HuH-7 (cell line): Measurements from ENCODE around the gene ZMYND8.
"Not testable (repeated sequence)": the region's sequence is repeated elsewhere in the genome, so short reads cannot be mapped to it uniquely, and the experiment has no call there.

ENCODE experiments used
- DNase-seq: peaks from one replicate; pipeline ENCODE4 v3.0.0; 2011; ENCODE audit warnings: low spot score

Gene ZMYND8

DNA sequence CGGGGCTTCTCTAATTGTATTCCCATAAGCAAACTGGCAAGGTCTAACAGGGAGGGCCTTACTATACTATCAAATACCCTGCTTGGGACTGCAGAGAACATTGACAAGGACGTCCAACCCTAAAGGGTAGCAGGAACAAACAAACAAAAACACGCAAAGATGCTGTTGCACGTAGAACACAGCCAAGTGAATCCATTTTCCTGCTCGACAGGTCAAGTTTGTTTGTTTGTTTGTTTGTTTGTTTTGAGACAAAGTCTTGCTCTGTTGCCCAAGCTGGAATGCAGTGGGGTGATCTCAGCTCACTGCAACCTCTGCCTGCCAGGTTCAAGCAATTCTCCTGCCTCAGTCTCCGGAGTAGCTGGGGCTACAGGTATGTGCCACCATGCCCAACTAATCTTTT is 91.3 kb downstream of the ZMYND8 start:
- DNase-seq: no peak

GRCh38 chr20:47264137-47264769 is 92.2 kb downstream of the ZMYND8 start:
- DNase-seq: not testable (repeated sequence)

DNA sequence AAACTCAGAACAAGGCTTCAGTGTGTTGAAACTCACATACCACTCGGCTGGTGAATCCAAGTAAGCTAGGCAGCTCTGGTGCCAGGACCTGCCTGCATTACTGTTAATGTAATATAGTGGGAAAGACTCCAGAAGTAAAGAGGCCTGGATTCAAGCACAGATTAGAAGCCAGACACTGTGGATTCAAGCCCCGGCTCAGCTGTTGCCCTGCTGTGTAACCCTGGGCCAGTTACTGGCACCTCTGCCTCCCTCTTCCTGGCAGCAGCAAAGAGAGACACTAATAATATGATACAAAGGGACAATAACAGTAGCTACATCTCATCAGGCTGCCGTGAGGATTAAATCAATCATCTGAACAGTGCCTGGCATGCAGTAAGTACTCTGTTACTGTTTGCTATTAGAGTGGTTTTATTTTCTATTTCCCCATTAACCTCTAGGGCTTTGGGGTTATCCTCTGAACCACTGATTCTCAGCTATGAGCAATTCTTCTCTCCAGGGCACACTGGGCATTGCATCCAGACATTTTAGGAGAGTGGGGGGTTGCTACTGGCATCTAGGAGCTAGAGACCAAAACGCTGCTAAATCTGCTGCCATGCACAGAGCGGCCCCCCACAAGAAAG is 92.9 kb downstream of the ZMYND8 start:
- no peak for DNase-seq

DNA sequence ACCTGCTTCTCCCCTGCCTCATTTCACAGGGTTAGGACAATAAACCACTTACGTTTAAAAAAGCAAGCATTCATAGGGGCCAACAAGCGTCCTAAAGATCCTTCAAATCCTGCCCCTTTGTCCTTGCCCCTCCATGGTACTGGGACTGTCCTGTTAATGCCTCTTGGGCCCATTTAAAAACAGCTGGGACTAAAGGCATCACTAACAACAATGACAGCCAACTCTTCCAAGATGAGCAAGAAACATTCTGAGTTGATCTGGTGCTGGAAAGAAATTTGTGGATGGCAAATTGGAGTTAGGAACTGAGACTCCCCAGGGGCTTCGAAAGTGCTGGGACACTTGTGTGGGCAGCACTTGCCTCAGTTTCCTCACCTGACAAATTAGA is 93.4 kb downstream of the ZMYND8 start:
- no peak for DNase-seq

- no peak for DNase-seq
Observed at GRCh38 chr20:47262365-47263013, 94.0 kb downstream of the ZMYND8 start.

GRCh38 chr20:47262008-47262364 is 94.5 kb downstream of the ZMYND8 start:
- no peak for DNase-seq

DNA sequence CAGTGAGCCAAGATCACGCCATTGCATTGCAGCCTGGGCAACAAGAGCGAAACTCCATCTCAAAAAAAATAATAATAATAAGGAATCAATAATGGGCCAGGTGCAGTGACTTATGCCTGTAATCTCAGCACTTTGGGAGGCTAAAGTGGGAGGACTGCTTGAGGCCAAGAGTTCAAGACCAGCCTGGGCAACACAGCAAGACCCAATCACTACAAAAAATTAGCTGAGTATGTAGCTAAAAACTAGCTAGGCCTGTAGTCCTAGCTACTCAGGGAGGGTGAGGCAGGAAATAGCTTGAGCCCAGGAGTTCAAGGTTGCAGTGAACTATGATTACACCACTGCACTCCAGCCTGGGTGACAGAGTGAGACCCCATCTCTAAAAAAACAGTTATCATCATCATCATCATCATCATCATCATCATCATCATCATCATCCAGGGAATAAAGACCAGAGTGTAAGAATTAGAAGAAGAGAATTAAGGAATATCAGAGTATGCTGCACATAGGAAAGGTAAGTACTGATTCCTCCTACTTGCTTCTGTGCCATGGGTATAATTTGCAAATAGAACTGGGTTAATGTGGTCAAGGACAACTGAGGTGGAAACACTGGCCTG is 95.2 kb downstream of the ZMYND8 start:
- DNase-seq: not testable (repeated sequence)

- not testable (repeated sequence) for DNase-seq
Observed at GRCh38 chr20:47260540-47261126, 95.9 kb downstream of the ZMYND8 start.

- no peak for DNase-seq
Observed at GRCh38 chr20:47258745-47259695, 97.5 kb downstream of the ZMYND8 start.

GRCh38 chr20:47257771-47258170 is 98.7 kb downstream of the ZMYND8 start:
- no peak for DNase-seq

GRCh38 chr20:47257256-47257655 is 99.2 kb downstream of the ZMYND8 start:
- no peak for DNase-seq

DNA sequence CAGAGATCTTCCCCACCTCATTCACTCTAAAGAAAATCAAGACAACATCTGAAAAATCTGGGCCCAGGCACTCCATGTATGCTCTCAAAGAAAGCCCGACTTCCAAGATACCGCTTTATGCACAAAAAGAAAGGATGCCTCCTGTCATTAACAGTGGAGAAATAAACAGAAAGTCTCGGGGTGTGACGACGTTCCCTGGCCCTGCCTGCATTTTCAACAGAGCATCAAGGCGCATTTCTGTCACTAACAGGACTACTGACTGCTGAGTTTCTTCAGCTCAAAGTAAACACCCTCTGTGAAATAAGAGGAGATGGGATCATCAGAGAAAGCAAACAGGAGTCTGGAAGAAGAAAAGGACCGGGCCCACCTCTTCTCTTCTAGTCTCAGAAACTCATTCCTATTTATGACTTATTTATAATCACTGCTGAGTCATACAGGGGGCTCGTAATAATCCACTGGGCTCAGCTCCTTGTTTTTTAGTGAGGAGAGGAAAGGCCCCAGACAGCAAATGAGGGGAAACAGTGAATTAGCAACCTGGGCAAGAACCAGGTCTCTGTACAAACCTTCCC is 99.7 kb downstream of the ZMYND8 start:
- no peak for DNase-seq

GRCh38 chr20:47253872-47254271 is 102.6 kb downstream of the ZMYND8 start:
- DNase-seq: no peak

GRCh38 chr20:47252879-47253307 is 103.6 kb downstream of the ZMYND8 start:
- peak; percentile 37 for DNase-seq

DNA sequence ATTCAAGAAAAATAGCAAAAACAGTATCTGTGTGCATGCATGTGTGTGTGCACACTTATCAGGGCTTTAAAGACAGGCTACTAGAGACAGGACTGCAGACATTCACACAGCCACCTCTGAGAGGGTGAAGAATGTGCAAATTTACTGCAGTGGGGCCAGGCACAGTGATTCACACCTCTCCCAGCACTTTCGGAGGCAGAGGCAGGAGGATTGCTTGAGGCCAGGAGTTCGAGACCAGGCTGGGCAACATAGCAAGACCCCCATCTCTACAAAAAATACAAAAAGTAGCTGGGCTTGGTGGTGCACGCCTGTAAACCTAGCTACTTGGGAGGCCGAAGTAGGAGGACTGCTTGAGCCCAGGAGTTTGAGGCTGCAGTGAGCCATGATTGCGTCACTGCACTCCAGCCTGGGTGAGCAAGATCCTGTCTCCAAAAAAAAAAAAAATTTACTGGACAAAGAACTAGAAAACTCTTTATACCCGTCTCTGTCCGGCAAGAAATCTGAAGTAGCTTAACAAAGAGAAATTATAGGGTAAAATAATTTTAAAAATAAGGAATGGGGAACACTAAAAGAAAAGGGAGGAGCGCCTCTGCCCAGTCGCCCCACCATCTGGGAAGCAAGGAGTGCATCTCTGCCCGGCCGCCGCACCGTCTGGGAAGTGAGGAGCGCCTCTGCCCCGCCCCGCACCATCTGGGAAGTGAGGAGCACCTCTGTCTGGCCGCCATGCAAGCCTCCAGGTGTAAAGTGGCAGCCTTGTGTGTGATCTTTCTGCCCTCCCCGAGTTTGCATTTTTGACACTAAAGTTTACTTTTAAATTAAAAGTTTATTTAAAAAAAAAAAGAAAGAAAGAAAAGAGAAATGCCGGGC is 105.1 kb downstream of the ZMYND8 start:
- DNase-seq: no peak

DNA sequence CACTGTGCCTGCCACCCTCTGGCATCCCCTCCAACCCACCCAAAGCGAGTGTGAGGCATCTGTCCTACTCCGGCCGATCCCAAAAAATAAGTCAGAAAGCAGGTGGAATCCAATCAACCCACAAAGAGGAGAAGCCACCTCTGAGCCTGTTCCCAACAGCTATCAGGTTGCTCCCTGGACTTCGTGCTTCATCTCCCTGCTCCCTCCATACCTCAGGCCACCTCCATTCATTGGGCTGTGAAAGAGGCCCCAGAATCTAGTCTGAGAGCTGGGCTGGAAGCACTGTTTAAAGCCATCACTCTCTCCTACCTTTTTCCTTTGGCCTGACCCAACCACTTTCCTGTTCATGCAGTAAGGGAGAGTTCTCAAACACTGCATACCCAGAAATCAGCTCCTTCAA is 106.1 kb downstream of the ZMYND8 start:
- no peak for DNase-seq

DNA sequence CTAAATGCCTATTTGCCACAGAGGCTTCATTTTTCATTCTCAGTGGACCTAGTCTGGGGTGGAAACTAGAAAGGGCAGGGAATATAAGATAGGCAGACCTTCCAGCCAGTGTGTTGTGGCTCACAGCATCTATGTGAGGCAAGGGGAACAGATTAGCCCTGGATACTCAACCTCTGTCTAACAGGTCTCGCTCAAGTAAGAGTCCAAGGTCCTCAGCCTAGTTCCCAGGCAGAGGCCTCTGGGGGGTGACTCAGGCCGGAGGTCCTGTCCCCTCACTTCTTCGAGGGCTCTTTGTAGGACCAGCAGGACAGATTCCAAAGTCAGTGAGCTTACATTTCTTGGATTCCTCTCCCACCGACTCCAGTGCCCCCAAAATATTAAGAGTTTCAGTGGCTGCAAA is 106.6 kb downstream of the ZMYND8 start:
- no peak for DNase-seq

GRCh38 chr20:47248448-47248966 is 108.0 kb downstream of the ZMYND8 start:
- DNase-seq: no peak

DNA sequence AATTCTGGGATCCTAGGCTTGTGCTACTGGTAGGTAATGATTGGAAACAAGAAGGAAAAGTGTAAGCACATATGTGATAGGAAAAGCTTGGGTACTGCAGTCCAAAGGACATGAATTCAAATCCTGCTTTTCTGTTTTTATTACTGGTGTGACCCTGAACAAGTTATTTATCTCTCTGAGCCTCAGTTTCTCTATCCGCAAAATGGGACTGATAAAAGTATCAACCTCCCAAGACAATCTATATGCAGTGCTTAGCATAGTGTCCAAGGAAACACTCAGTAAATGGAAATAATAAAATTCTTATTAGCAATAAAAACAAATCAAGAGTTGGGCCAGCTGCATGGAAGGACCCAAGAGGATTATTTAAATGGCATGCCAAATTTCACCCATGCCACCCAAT is 108.5 kb downstream of the ZMYND8 start:
- no peak for DNase-seq
